Fibroblast of the aortic adventitia (primary cell): ENCODE data around the gene RNPEP. TPM values are rescaled to one million over a fixed set of nuclear protein-coding genes. Genes with fewer than 3 reads are reported as not detected.
"Not testable (repeated sequence)": the region's sequence is repeated elsewhere in the genome, so short reads cannot be mapped to it uniquely, and the experiment has no call there.

Source experiments
- DNase-seq: peaks from one replicate; pipeline ENCODE4 v3.0.0-alpha.2; 2010; ENCODE audit warnings: low read depth
- H3K4me3 ChIP-seq: 2 replicates; pipeline ENCODE4 v1.5.1; 2011; ENCODE audit warnings: low read depth, mild to moderate bottlenecking, control low read depth, low read length, moderate library complexity
- total RNA-seq: library from RNA; depleted of rRNA; stranded (reverse); fragments of >200 nt; gene quantifications from 2 replicates; pipeline ENCODE4 v1.2.3, GENCODE V29; 2012; ENCODE audit warnings: low replicate concordance
- TF ChIP-seq, protein P1 (sequence below): IDR thresholded peaks from 2 replicates; pipeline ENCODE4 v1.5.1; 2011; ENCODE audit warnings: mild to moderate bottlenecking, low read length, control low read depth, inconsistent platforms; ENCODE audit not compliant: insufficient read depth

The RNPEP gene
- 49.3 and 189 TPM in 2 replicates for total RNA-seq

DNA sequence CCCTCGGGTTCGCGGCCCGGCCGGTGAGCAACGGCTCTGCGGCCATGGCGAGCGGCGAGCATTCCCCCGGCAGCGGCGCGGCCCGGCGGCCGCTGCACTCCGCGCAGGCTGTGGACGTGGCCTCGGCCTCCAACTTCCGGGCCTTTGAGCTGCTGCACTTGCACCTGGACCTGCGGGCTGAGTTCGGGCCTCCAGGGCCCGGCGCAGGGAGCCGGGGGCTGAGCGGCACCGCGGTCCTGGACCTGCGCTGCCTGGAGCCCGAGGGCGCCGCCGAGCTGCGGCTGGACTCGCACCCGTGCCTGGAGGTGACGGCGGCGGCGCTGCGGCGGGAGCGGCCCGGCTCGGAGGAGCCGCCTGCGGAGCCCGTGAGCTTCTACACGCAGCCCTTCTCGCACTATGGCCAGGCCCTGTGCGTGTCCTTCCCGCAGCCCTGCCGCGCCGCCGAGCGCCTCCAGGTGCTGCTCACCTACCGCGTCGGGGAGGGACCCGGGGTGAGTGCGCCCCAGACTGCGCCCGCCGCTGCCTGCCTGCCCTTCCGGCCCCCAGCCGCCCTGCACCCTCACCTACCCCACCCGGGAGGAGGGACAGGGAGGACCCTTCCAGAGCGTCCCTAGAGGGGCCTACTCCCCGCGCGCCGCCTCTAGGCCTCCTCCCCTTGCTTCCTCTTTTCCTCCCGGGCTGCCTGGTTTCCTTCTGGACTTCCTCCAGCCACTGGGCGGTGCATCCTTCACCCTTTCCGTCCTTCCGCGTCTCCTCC is at the start of gene RNPEP:
RNPEP (plus strand) TSS at position 26 of the 757 bp plus-strand sequence; CDS start at position 45, 19 bp downstream.
- DNase-seq: peak; percentile 81
- TF ChIP-seq, protein P1, sequence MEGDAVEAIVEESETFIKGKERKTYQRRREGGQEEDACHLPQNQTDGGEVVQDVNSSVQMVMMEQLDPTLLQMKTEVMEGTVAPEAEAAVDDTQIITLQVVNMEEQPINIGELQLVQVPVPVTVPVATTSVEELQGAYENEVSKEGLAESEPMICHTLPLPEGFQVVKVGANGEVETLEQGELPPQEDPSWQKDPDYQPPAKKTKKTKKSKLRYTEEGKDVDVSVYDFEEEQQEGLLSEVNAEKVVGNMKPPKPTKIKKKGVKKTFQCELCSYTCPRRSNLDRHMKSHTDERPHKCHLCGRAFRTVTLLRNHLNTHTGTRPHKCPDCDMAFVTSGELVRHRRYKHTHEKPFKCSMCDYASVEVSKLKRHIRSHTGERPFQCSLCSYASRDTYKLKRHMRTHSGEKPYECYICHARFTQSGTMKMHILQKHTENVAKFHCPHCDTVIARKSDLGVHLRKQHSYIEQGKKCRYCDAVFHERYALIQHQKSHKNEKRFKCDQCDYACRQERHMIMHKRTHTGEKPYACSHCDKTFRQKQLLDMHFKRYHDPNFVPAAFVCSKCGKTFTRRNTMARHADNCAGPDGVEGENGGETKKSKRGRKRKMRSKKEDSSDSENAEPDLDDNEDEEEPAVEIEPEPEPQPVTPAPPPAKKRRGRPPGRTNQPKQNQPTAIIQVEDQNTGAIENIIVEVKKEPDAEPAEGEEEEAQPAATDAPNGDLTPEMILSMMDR: peak; percentile 2
- H3K4me3 ChIP-seq: peak within 1 kb of the TSS; percentile 73

DNA sequence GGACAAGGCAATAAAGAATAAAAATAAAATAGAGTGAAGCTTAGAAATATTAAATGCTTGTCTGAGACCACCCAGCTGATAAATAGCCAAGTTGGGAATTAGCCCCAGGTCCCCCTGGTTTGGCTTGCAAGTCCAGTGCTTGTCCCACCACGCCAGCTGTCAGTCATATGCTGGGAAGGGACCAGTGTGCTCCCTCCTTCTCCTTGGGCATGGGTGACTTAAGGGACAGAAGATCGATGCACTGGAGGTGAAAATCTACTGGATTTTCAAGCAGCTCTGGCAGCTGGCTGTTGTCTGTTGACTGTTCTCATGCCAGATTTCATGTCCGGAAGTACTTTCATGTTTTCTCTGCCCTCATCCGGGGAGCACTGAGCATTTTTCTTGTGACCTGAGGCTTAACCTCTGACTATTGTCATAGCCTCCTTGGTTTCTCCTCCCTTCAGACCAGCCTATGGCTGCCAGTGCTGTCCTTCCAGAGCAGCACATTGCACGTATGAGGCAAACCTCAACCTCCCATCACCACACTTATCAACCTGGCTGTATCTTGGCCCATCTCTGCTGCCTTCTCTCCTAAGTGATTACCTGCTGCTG is 48.5 kb upstream of the RNPEP start:
- no peak overlapping the region for H3K4me3 ChIP-seq
- no peak for DNase-seq
- TF ChIP-seq, protein P1: no peak

DNA sequence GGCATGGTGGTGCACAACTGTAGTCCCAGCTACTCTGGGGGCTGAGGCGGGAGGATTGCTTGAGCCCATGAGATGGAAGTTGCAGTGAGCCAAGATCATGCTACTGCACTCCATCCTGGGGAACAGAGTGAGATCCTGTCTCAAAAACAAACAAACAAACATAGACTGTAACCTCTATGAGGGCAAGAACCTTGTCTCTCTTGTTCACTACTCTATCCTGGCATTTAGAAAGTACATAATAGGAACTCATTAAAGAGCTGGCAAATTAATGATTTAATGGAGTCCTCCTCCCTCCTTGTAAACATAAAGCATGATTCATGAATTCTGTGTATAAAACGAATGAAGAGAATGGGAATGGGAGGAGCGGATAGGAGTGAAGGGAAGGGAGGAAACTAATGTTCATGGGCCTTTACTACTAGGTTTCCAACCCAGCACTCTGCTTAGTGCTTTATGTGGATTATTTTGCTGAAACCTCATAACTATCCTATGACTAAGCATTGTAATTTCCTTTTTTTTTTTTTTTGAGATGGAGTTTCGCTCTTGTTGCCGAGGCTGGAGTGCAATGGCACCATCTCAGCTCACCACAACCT is 44.7 kb upstream of the RNPEP start:
- H3K4me3 ChIP-seq: no peak overlapping the region
- DNase-seq: peak; percentile 77
- TF ChIP-seq, protein P1: no peak

- no peak for DNase-seq
- TF ChIP-seq, protein P1: no peak
- H3K4me3 ChIP-seq: no peak overlapping the region
Measured at GRCh38 chr1:201938440-201939035, 43.9 kb upstream of the RNPEP start.

GRCh38 chr1:201939148-201939547 is 43.3 kb upstream of the RNPEP start:
- TF ChIP-seq, protein P1: no peak
- DNase-seq: no peak
- H3K4me3 ChIP-seq: no peak overlapping the region

- no peak overlapping the region for H3K4me3 ChIP-seq
- TF ChIP-seq, protein P1: no peak
Measured at GRCh38 chr1:201939574-201939973, 42.9 kb upstream of the RNPEP start.

GRCh38 chr1:201940316-201940715 is 42.1 kb upstream of the RNPEP start:
- H3K4me3 ChIP-seq, DNase-seq: not testable (repeated sequence)

More at GRCh38 chr1:201939574-201939973, 42.9 kb upstream of the RNPEP start:
- no peak for DNase-seq
